Muscle of back (tissue), 11 donors: ENCODE results near the gene EPS8L2. TPM values are rescaled to one million over a fixed set of nuclear protein-coding genes. Genes with fewer than 3 reads are reported as not detected.

Experiments
- DNase-seq, 3 donors: peaks; one replicate each; pipeline versions ENCODE4 v3.0.0 to v3.0.0-alpha.2; 2013
- polyA plus RNA-seq, 10 donors: library from polyadenylated mRNA; unstranded; fragments of 120-200 nt; gene quantifications; one replicate each; pipeline ENCODE4 v1.2.1, GENCODE V29; 2013; ENCODE audit not compliant: insufficient read length in 10 of 10

The EPS8L2 gene
- polyA plus RNA-seq, 10 donors, result 1.5 to 9.0 (median 2.8) TPM

- no peak for DNase-seq
These were observed 2.5 kb upstream of the EPS8L2 start for GRCh38 chr11:703506-703905.

GRCh38 chr11:704228-704674 is 1.8 kb upstream of the EPS8L2 start:
- no peak for DNase-seq

- no peak for DNase-seq
These were observed 1.0 kb upstream of the EPS8L2 start for GRCh38 chr11:704781-705645.

- DNase-seq, result no peak
These were observed 467 bp downstream of the EPS8L2 start for GRCh38 chr11:706439-706956.

- DNase-seq, result no peak
These were observed 1.2 kb downstream of the EPS8L2 start for GRCh38 chr11:706957-707816.

GRCh38 chr11:707817-708420 is 1.9 kb downstream of the EPS8L2 start:
- no peak for DNase-seq

GRCh38 chr11:708511-708910 is 2.5 kb downstream of the EPS8L2 start:
- DNase-seq, result no peak

GRCh38 chr11:709109-709997 is 3.3 kb downstream of the EPS8L2 start:
- no peak for DNase-seq

- no peak for DNase-seq
These were observed 8.4 kb downstream of the EPS8L2 start for GRCh38 chr11:714436-714835.

- no peak for DNase-seq
These were observed 13.4 kb downstream of the EPS8L2 start for GRCh38 chr11:719214-720016.

GRCh38 chr11:720017-720641 is 14.1 kb downstream of the EPS8L2 start:
- no peak for DNase-seq

- no peak for DNase-seq
These were observed 14.7 kb downstream of the EPS8L2 start for GRCh38 chr11:720642-721246.

- DNase-seq, result no peak
These were observed 15.3 kb downstream of the EPS8L2 start for GRCh38 chr11:721247-721740.

GRCh38 chr11:721741-722345 is 15.8 kb downstream of the EPS8L2 start:
- DNase-seq, result no peak

GRCh38 chr11:722346-722811 is 16.3 kb downstream of the EPS8L2 start:
- no peak for DNase-seq

- DNase-seq, result peak in 2 of 3 donors; percentile 41 to 55
These were observed 17.3 kb downstream of the EPS8L2 start for GRCh38 chr11:723120-723883.

- DNase-seq, result no peak
These were observed 18.2 kb downstream of the EPS8L2 start for GRCh38 chr11:724049-724777.
